ENCODE data around the gene MADCAM1.
A peak's percentile ranks its signal among the peaks of the same experiment; 100 is the strongest.

MADCAM1 gene

GRCh38 chr19:488505-489417 lies 7.5 kb upstream of the MADCAM1 start:
- no peak for FAIRE-seq
- peak; percentile 99 for DNase-seq (ENCODE audit: insufficient read length, low spot score)

GRCh38 chr19:489418-490196 lies 6.7 kb upstream of the MADCAM1 start:
- TF ChIP-seq POLR2A (IDR thresholded peaks at IDR 0.05; ENCODE audit: low read depth, low read length): no peak
- FAIRE-seq (no peak), DNase-seq (ENCODE audit: insufficient read length, low spot score) (no peak)

More at GRCh38 chr19:488505-489417, 7.5 kb upstream of the MADCAM1 start:
- TF ChIP-seq POLR2A (IDR thresholded peaks at IDR 0.05; ENCODE audit: low read depth, low read length): peak; percentile 89

GRCh38 chr19:491146-491741 lies 5.0 kb upstream of the MADCAM1 start:
- DNase-seq (ENCODE audit: insufficient read length, low spot score): no peak
- FAIRE-seq: no peak
- TF ChIP-seq POLR2A (IDR thresholded peaks at IDR 0.05; ENCODE audit: low read depth, low read length): no peak

GRCh38 chr19:492091-492531 lies 4.2 kb upstream of the MADCAM1 start:
- no peak for DNase-seq (ENCODE audit: insufficient read length, low spot score)
- TF ChIP-seq POLR2A (IDR thresholded peaks at IDR 0.05; ENCODE audit: low read depth, low read length): no peak
- no peak for FAIRE-seq

- FAIRE-seq (no peak), DNase-seq (ENCODE audit: insufficient read length, low spot score) (no peak)
- no peak for TF ChIP-seq POLR2A (IDR thresholded peaks at IDR 0.05; ENCODE audit: low read depth, low read length)
These were observed 2.7 kb upstream of the MADCAM1 start for GRCh38 chr19:493391-494170.

- TF ChIP-seq POLR2A (IDR thresholded peaks at IDR 0.05; ENCODE audit: low read depth, low read length): no peak
- FAIRE-seq (no peak), DNase-seq (ENCODE audit: insufficient read length, low spot score) (no peak)
These were observed 1.9 kb upstream of the MADCAM1 start for GRCh38 chr19:494171-495080.

GRCh38 chr19:495081-495401 lies 1.2 kb upstream of the MADCAM1 start:
- FAIRE-seq (no peak), DNase-seq (ENCODE audit: insufficient read length, low spot score) (no peak)
- TF ChIP-seq POLR2A (IDR thresholded peaks at IDR 0.05; ENCODE audit: low read depth, low read length): no peak

GRCh38 chr19:495402-496111 lies 729 bp upstream of the MADCAM1 start:
- peak; percentile 63 for DNase-seq (ENCODE audit: insufficient read length, low spot score)
- no peak for TF ChIP-seq POLR2A (IDR thresholded peaks at IDR 0.05; ENCODE audit: low read depth, low read length)
- no peak for FAIRE-seq

- no peak for TF ChIP-seq POLR2A (IDR thresholded peaks at IDR 0.05; ENCODE audit: low read depth, low read length)
- no peak for FAIRE-seq
These were observed 700 bp downstream of the MADCAM1 start for GRCh38 chr19:496986-497385.

GRCh38 chr19:497491-497868 lies 1.2 kb downstream of the MADCAM1 start:
- TF ChIP-seq POLR2A (IDR thresholded peaks at IDR 0.05; ENCODE audit: low read depth, low read length): no peak
- DNase-seq (ENCODE audit: insufficient read length, low spot score) (no peak), FAIRE-seq (no peak)

More at GRCh38 chr19:496986-497385, 700 bp downstream of the MADCAM1 start:
- DNase-seq (ENCODE audit: insufficient read length, low spot score): no peak

- no peak for DNase-seq (ENCODE audit: insufficient read length, low spot score)
- no peak for TF ChIP-seq POLR2A (IDR thresholded peaks at IDR 0.05; ENCODE audit: low read depth, low read length)
- FAIRE-seq: no peak
These were observed 1.7 kb downstream of the MADCAM1 start for GRCh38 chr19:497869-498510.

- DNase-seq (ENCODE audit: insufficient read length, low spot score) (no peak), FAIRE-seq (no peak)
- TF ChIP-seq POLR2A (IDR thresholded peaks at IDR 0.05; ENCODE audit: low read depth, low read length): no peak
These were observed 2.2 kb downstream of the MADCAM1 start for GRCh38 chr19:498511-498891.
